Liver (tissue), 9 donors: ENCODE measurements around the gene TXN. TPM values are rescaled to one million over a fixed set of nuclear protein-coding genes. Genes with fewer than 3 reads are reported as not detected.

Experiments used
- DNase-seq: peaks from one replicate; pipeline ENCODE4 v3.0.0-alpha.2; 2017; ENCODE audit warnings: low spot score
- H3K27ac ChIP-seq, 2 donors: one replicate each; pipeline ENCODE4 v1.7.0; 2013; ENCODE audit warnings: inconsistent platforms in 2 of 2, low read length in 2 of 2, control low read depth in 1 of 2, low read depth in 1 of 2, mild to moderate bottlenecking in 1 of 2
- H3K27me3 ChIP-seq, 4 donors: one replicate each; pipeline versions ENCODE4 v1.6.1 to v1.7.0; 2013; ENCODE audit warnings: low read length in 3 of 4, inconsistent platforms in 1 of 4, mild to moderate bottlenecking in 1 of 4, moderate library complexity in 1 of 4; ENCODE audit not compliant: control insufficient read depth in 4 of 4, insufficient read depth in 4 of 4
- H3K36me3 ChIP-seq, 4 donors: one replicate each; pipeline versions ENCODE4 v1.6.1 to v1.7.0; 2013; ENCODE audit warnings: low read length in 3 of 4, mild to moderate bottlenecking in 3 of 4, low read depth in 1 of 4, moderate library complexity in 1 of 4; ENCODE audit not compliant: control insufficient read depth in 4 of 4, insufficient read depth in 3 of 4
- H3K4me1 ChIP-seq, 4 donors: one replicate each; pipeline versions ENCODE4 v1.6.1 to v1.7.0; 2013; ENCODE audit warnings: low read length in 3 of 4, mild to moderate bottlenecking in 3 of 4, moderate library complexity in 1 of 4; ENCODE audit not compliant: control insufficient read depth in 4 of 4, insufficient read depth in 4 of 4
- H3K4me3 ChIP-seq, 3 donors: one replicate each; pipeline versions ENCODE4 v1.6.1 to v1.7.0; 2013; ENCODE audit warnings: low read length in 3 of 3, control low read depth in 1 of 3, low read depth in 1 of 3, mild to moderate bottlenecking in 1 of 3
- H3K9ac ChIP-seq, 2 donors: one replicate each; pipeline ENCODE4 v1.7.0; 2013; ENCODE audit warnings: low read length in 2 of 2, mild to moderate bottlenecking in 2 of 2, moderate library complexity in 2 of 2, control low read depth in 1 of 2, low read depth in 1 of 2
- H3K9me3 ChIP-seq, 4 donors: one replicate each; pipeline versions ENCODE4 v1.6.1 to v1.7.0; 2013; ENCODE audit warnings: low read length in 3 of 4; ENCODE audit not compliant: control insufficient read depth in 4 of 4
- ATF3 ChIP-seq: IDR thresholded peaks from 2 replicates; pipeline ENCODE4 v1.6.1; 2016; ENCODE audit warnings: antibody characterized with exemption
- CTCF ChIP-seq: fragments of 150-350 bp; IDR thresholded peaks from 2 replicates; pipeline ENCODE4 v1.5.1; 2017; ENCODE audit warnings: improper control_type of control experiment, low read depth, low read length; ENCODE audit not compliant: missing input control
- EGR1 ChIP-seq, 2 donors: IDR thresholded peaks; 2 replicates each; pipeline ENCODE4 v1.6.1; 2016 to 2018; ENCODE audit warnings: antibody characterized with exemption in 2 of 2, low read depth in 2 of 2
- FOXA1 ChIP-seq: IDR thresholded peaks from 2 replicates; pipeline ENCODE4 v1.6.1; 2016; ENCODE audit warnings: antibody characterized with exemption
- FOXA2 ChIP-seq: IDR thresholded peaks from 2 replicates; pipeline ENCODE4 v1.6.1; 2016; ENCODE audit warnings: antibody characterized with exemption
- GABPA ChIP-seq, 2 donors: IDR thresholded peaks in 1 of 2; conservative IDR thresholded peaks in 1 of 2; 2 replicates each; pipeline ENCODE4 v1.6.1; 2016; ENCODE audit warnings: antibody characterized with exemption in 2 of 2, mild to moderate bottlenecking in 1 of 2, moderate library complexity in 1 of 2
- HNF4A ChIP-seq, 2 donors: conservative IDR thresholded peaks; 2 replicates each; pipeline ENCODE4 v1.6.1; 2016; ENCODE audit warnings: antibody characterized with exemption in 2 of 2, mild to moderate bottlenecking in 2 of 2
- HNF4G ChIP-seq: IDR thresholded peaks from 2 replicates; pipeline ENCODE4 v1.6.1; 2016; ENCODE audit warnings: antibody characterized with exemption
- JUND ChIP-seq, 2 donors: IDR thresholded peaks; 2 replicates each; pipeline ENCODE4 v1.6.1; 2016; ENCODE audit warnings: antibody characterized with exemption in 2 of 2
- MAX ChIP-seq: IDR thresholded peaks from 2 replicates; pipeline ENCODE4 v1.6.1; 2016; ENCODE audit warnings: antibody characterized with exemption
- NR2F2 ChIP-seq: IDR thresholded peaks from 2 replicates; pipeline ENCODE4 v1.6.1; 2016; ENCODE audit warnings: antibody characterized with exemption
- RAD21 ChIP-seq, 2 donors: IDR thresholded peaks; 2 replicates each; pipeline ENCODE4 v1.6.1; 2016; ENCODE audit warnings: antibody characterized with exemption in 2 of 2, mild to moderate bottlenecking in 2 of 2
- REST ChIP-seq: IDR thresholded peaks from 2 replicates; pipeline ENCODE4 v1.6.1; 2016; ENCODE audit warnings: antibody characterized with exemption, mild to moderate bottlenecking
- RXRA ChIP-seq, 2 donors: IDR thresholded peaks; 2 replicates each; pipeline ENCODE4 v1.6.1; 2017 to 2018; ENCODE audit warnings: antibody characterized with exemption in 2 of 2, mild to moderate bottlenecking in 1 of 2
- SP1 ChIP-seq: IDR thresholded peaks from 2 replicates; pipeline ENCODE4 v1.6.1; 2018; ENCODE audit warnings: antibody characterized with exemption, mild to moderate bottlenecking
- TAF1 ChIP-seq: conservative IDR thresholded peaks from 2 replicates; pipeline ENCODE4 v1.6.1; 2016; ENCODE audit warnings: antibody characterized with exemption, mild to moderate bottlenecking
- YY1 ChIP-seq: IDR thresholded peaks from 2 replicates; pipeline ENCODE4 v1.6.1; 2016; ENCODE audit warnings: antibody characterized with exemption, mild to moderate bottlenecking
- ZBTB33 ChIP-seq: IDR thresholded peaks from 2 replicates; pipeline ENCODE4 v1.6.1; 2016; ENCODE audit warnings: antibody characterized with exemption
- WGBS: extraction: QIAGEN DNeasy Blood & Tissue Kit; methylation state at CpG from one replicate; pipeline ENCODE4 v1.1.7; 2013; 5-methylcytosine and 5-hydroxymethylcytosine counted together
- polyA plus RNA-seq, 2 donors: library from polyadenylated mRNA; stranded (reverse) in 1 of 2; unstranded in 1 of 2; fragments of 200-250 nt in 1 of 2; fragments of >200 nt in 1 of 2; fragmentation: Nextera tagmentation in 1 of 2; extraction: Ambion mirVana in 1 of 2; gene quantifications; one replicate each; pipeline versions ENCODE4 v1.2.1 to v1.2.3, GENCODE V29; 2013 to 2015
- total RNA-seq, 2 donors: library from RNA; depleted of rRNA; stranded (reverse); fragments of >200 nt; gene quantifications; one replicate each; pipeline ENCODE4 v1.2.3, GENCODE V29; 2014
- donor health status: healthy.
- donor health status: healthy.
- donor health status: healthy.
- donor health status: healthy.
- donor health status: healthy.

TXN gene
- total and polyA plus RNA-seq, 4 donors, result 65.4 to 400 (median 147) TPM

- H3K4me3 ChIP-seq, result no peak overlapping the region
- H3K36me3 ChIP-seq, result no peaks in the 10 kb centered on the region
- H3K9ac ChIP-seq, result no peak overlapping the region
- H3K9me3 ChIP-seq, result no peaks in the 10 kb centered on the region
- no peaks in the 10 kb centered on the region for H3K27me3 ChIP-seq
- TF ChIP-seq REST (no peak), NR2F2 (no peak), MAX (no peak), HNF4A (conservative IDR thresholded peaks at IDR 0.05) (no peak), FOXA1 (no peak), ATF3 (no peak), EGR1 (IDR thresholded peaks at IDR 0.05; ENCODE audit: low read depth in 2 of 2) (no peak), HNF4G (no peak), TAF1 (no peak), ZBTB33 (no peak), SP1 (no peak), FOXA2 (no peak), RXRA (IDR thresholded peaks at IDR 0.05) (no peak)
- DNase-seq, result no peak
- H3K27ac ChIP-seq, result no peak overlapping the region
- H3K4me1 ChIP-seq, result no peaks in the 10 kb centered on the region
- WGBS, result 22% methylated on average over 1 of the region's 1 CpG
Observed at GRCh38 chr9:110266795-110267194, 10.5 kb upstream of the TXN start.

GRCh38 chr9:110261632-110262031 lies 5.3 kb upstream of the TXN start:
- Histone ChIP-seq H3K4me1 (peaks cover 0 to 14% (median 10%) of the 10 kb centered on the region in 4 donors), H3K36me3 (no peaks in the 10 kb centered on the region), H3K27me3 (no peaks in the 10 kb centered on the region), H3K9me3 (no peaks in the 10 kb centered on the region), H3K27ac (no peak overlapping the region), H3K4me3 (no peak overlapping the region), H3K9ac (no peak overlapping the region)
- DNase-seq, result no peak
- WGBS, result 78% methylated on average over 5 of the region's 5 CpGs
- TF ChIP-seq HNF4A (conservative IDR thresholded peaks at IDR 0.05) (no peak), MAX (no peak), HNF4G (no peak), FOXA2 (no peak), JUND (IDR thresholded peaks at IDR 0.05) (no peak), NR2F2 (no peak), RXRA (IDR thresholded peaks at IDR 0.05) (no peak), SP1 (no peak), ATF3 (no peak), FOXA1 (no peak), TAF1 (no peak), GABPA (IDR thresholded peaks at IDR 0.05 in 1 of 2, conservative IDR thresholded peaks at IDR 0.05 in 1 of 2) (no peak), REST (no peak), RAD21 (IDR thresholded peaks at IDR 0.05) (no peak), EGR1 (IDR thresholded peaks at IDR 0.05; ENCODE audit: low read depth in 2 of 2) (no peak), YY1 (no peak), CTCF (no peak)
